ENCODE results near the gene ZNF860.

The ZNF860 gene

GRCh38 chr3:31957106-31957505, 24.4 kb upstream of the ZNF860 start:
- peaks cover 0 to 40% (median 24%) of the 10 kb centered on the region in 4 donors for H3K4me1 ChIP-seq
- no peaks in the 10 kb centered on the region for H3K27me3 ChIP-seq
- H3K36me3 ChIP-seq: peaks cover 0 to 3% (median 0%) of the 10 kb centered on the region in 3 donors
- H3K9me3 ChIP-seq: peaks cover 0 to 12% (median 9%) of the 10 kb centered on the region in 3 donors
- intact Hi-C loops (cut with DNase I; ENCODE audit: low total_unique reads): no loop called here
- H3K4me3 ChIP-seq: no peak overlapping the region
- no peak for TF ChIP-seq CTCF (IDR thresholded peaks at IDR 0.05)
- no peak for DNase-seq
- H3K27ac ChIP-seq: peak overlapping the region; percentile 11 to 83

- intact Hi-C loops (cut with DNase I; ENCODE audit: low total_unique reads): no loop called here
- no peak for DNase-seq
- H3K27ac ChIP-seq: peak overlapping the region; percentile 70 to 83
- no peak overlapping the region for H3K4me3 ChIP-seq
- H3K36me3 ChIP-seq: peaks cover 0 to 3% (median 0%) of the 10 kb centered on the region in 3 donors
- peaks cover 0 to 40% (median 24%) of the 10 kb centered on the region in 4 donors for H3K4me1 ChIP-seq
- TF ChIP-seq CTCF (IDR thresholded peaks at IDR 0.05): no peak
- peaks cover 0 to 12% (median 9%) of the 10 kb centered on the region in 3 donors for H3K9me3 ChIP-seq
- H3K27me3 ChIP-seq: no peaks in the 10 kb centered on the region
Measured at GRCh38 chr3:31958701-31959152, 22.8 kb upstream of the ZNF860 start.

- no peak for TF ChIP-seq CTCF (IDR thresholded peaks at IDR 0.05)
- H3K27ac ChIP-seq: peak overlapping the region; percentile 70 to 83
- peaks cover 0 to 12% (median 9%) of the 10 kb centered on the region in 3 donors for H3K9me3 ChIP-seq
- peaks cover 0 to 3% (median 0%) of the 10 kb centered on the region in 3 donors for H3K36me3 ChIP-seq
- DNase-seq: no peak
- peak overlapping the region; percentile 41 to 45 for H3K4me3 ChIP-seq
- no peaks in the 10 kb centered on the region for H3K27me3 ChIP-seq
- peaks cover 0 to 40% (median 24%) of the 10 kb centered on the region in 4 donors for H3K4me1 ChIP-seq
- intact Hi-C loops (cut with DNase I; ENCODE audit: low total_unique reads): no loop called here
Measured at GRCh38 chr3:31959251-31959650, 22.3 kb upstream of the ZNF860 start.

GRCh38 chr3:31959951-31960792, 21.4 kb upstream of the ZNF860 start:
- DNase-seq: no peak
- Histone ChIP-seq H3K4me1 (peaks cover 0 to 40% (median 24%) of the 10 kb centered on the region in 4 donors), H3K4me3 (peak overlapping the region; percentile 41 to 45), H3K27ac (peak overlapping the region; percentile 70 to 83), H3K27me3 (no peaks in the 10 kb centered on the region), H3K36me3 (peaks cover 0 to 3% (median 0%) of the 10 kb centered on the region in 3 donors), H3K9me3 (peaks cover 0 to 10% (median 8%) of the 10 kb centered on the region in 3 donors)
- TF ChIP-seq CTCF (IDR thresholded peaks at IDR 0.05): no peak
- intact Hi-C loops (cut with DNase I; ENCODE audit: low total_unique reads): no loop called here

- no peak for TF ChIP-seq CTCF (IDR thresholded peaks at IDR 0.05)
- intact Hi-C loops (cut with DNase I; ENCODE audit: low total_unique reads): no loop called here
- no peak for DNase-seq
- Histone ChIP-seq H3K27me3 (no peaks in the 10 kb centered on the region), H3K9me3 (peaks cover 0 to 3% (median under 1%) of the 10 kb centered on the region in 3 donors), H3K4me3 (peak overlapping the region in 1 of 2 donors; percentile 41), H3K36me3 (no peaks in the 10 kb centered on the region), H3K4me1 (peaks cover 0 to 40% (median 24%) of the 10 kb centered on the region in 4 donors), H3K27ac (peak overlapping the region; percentile 70 to 83)
Measured at GRCh38 chr3:31960793-31961431, 20.6 kb upstream of the ZNF860 start.
